ENCODE measurements around the gene LRMDA. TPM values are rescaled to one million over a fixed set of nuclear protein-coding genes. Genes with fewer than 3 reads are reported as not detected.

LRMDA gene
- total RNA-seq, 2 donors from 2014 or later, result 12.2 to 25.4 TPM

DNA sequence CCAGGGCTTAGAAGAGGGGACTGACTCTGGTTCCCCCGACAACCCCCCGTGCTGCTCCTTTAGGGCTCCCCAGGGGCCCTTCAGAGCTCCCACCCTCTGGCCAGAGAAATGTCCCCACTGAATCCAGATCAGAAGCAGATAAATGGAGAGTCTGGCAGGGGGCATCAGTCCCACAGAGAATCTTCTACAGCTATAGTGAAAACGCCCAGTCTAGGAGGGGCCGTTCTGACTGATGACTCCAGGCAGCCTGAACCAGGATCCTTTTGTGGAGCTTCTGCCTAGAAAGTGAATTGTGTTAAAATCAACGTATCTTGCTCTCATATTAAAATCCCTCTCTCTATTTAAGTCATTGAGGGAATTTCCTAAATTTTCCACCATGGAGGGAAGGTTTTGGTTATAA, 471.4 kb downstream of the LRMDA start:
- TF ChIP-seq, protein P1, sequence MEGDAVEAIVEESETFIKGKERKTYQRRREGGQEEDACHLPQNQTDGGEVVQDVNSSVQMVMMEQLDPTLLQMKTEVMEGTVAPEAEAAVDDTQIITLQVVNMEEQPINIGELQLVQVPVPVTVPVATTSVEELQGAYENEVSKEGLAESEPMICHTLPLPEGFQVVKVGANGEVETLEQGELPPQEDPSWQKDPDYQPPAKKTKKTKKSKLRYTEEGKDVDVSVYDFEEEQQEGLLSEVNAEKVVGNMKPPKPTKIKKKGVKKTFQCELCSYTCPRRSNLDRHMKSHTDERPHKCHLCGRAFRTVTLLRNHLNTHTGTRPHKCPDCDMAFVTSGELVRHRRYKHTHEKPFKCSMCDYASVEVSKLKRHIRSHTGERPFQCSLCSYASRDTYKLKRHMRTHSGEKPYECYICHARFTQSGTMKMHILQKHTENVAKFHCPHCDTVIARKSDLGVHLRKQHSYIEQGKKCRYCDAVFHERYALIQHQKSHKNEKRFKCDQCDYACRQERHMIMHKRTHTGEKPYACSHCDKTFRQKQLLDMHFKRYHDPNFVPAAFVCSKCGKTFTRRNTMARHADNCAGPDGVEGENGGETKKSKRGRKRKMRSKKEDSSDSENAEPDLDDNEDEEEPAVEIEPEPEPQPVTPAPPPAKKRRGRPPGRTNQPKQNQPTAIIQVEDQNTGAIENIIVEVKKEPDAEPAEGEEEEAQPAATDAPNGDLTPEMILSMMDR (IDR thresholded peaks at IDR 0.05), result no peak
- TF ChIP-seq POLR2A (IDR thresholded peaks at IDR 0.05), result no peak
- no peak for DNase-seq

DNA sequence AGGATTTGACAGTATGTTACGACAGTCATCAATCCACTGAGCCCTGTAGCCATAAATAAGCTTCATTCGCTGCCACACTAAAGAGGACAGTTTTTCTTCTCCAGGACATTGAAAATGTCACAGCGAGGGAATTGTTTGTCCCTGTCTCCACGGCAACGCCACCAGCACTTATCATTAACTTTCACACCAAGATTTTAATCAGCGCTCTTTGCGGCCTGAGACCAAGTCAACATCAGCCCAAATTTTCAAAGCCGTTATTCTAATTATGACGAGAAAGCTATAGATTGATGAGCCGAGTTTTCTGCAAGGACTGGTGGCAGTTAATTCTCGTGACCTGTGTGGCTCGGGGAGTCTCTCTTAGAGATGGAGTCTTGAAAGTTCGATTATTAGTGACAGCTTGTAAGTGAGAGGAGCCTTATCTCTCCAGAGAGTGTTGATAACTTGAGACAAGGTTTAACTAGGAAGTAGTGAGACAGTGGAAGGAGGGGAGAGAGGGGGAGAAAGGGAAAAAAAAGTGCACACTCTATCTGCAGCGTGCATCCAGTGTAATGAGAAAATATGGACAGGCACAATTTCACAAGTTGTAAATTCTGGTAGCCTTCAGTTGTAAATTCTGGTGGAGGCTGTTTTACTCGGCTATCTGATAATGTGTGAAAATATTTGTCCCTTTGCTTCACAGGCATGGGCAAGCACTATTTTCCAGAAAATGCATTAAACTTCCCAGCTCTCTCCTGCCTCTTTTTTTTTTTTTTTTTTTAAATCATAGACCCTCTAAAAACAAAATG, 473.3 kb downstream of the LRMDA start:
- intact Hi-C loops (cut with DNase I), result no loop called here
- no peak for TF ChIP-seq POLR2A (IDR thresholded peaks at IDR 0.05)
- TF ChIP-seq, protein P1 (IDR thresholded peaks at IDR 0.05), result no peak

More for the DNA sequence above, 471.4 kb downstream of the LRMDA start:
- intact Hi-C loops (cut with DNase I), result no loop called here
- H3K36me3 ChIP-seq (replicated peaks in 1 of 2; ENCODE audit: insufficient read depth in 1 of 2, low read depth in 2 of 2), result no peaks in the 10 kb centered on the region
- H3K4me3 ChIP-seq, result no peak overlapping the region
- H3K9me3 ChIP-seq, result no peaks in the 10 kb centered on the region
- WGBS, 2 donors, result 97 to 100% methylated on average over 5 of the region's 5 CpGs
- H3K27me3 ChIP-seq, result no peaks in the 10 kb centered on the region
- no peak overlapping the region for H3K27ac ChIP-seq
- peaks cover 10% of the 10 kb centered on the region for H3K4me1 ChIP-seq
- ATAC-seq, result no peak

DNA sequence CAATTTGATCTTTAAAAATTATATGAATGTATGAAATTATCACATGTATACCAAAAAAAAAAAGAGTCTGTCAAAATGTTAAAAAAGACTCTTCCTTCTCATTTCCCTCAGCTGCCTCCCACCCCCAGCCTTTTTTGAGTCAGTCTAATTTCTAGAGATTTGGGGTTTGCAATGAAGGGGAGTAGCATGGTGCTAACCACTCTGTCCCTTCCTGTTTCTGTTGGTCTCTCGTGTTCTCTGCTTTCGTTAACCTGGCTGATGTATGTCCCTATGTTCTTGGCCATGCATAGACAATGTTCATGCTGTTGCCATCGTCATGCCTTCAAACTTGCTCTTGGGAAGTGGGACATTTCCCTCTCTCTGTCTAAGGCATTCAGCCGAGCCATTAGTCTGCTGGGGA, 474.1 kb downstream of the LRMDA start:
- H3K27me3 ChIP-seq, result no peaks in the 10 kb centered on the region
- no peak for ATAC-seq
- peaks cover 10% of the 10 kb centered on the region for H3K4me1 ChIP-seq
- 89 to 93% methylated on average over 4 of the region's 4 CpGs for WGBS, 2 donors
- TF ChIP-seq POLR2A (IDR thresholded peaks at IDR 0.05), result no peak
- TF ChIP-seq, protein P1 (IDR thresholded peaks at IDR 0.05), result no peak
- no peaks in the 10 kb centered on the region for H3K36me3 ChIP-seq (replicated peaks in 1 of 2; ENCODE audit: insufficient read depth in 1 of 2, low read depth in 2 of 2)
- intact Hi-C loops (cut with DNase I), result no loop called here
- H3K27ac ChIP-seq, result no peak overlapping the region
- no peak overlapping the region for H3K4me3 ChIP-seq
- H3K9me3 ChIP-seq, result no peaks in the 10 kb centered on the region
- no peak for DNase-seq

More for the DNA sequence above, 473.3 kb downstream of the LRMDA start:
- no peaks in the 10 kb centered on the region for H3K27me3 ChIP-seq
- 21 to 31% methylated on average over 15 of the region's 15 CpGs for WGBS, 2 donors
- ATAC-seq (peak; percentile 65), DNase-seq (peak; percentile 17 to 43 (median 24))
- H3K36me3 ChIP-seq (replicated peaks in 1 of 2; ENCODE audit: insufficient read depth in 1 of 2, low read depth in 2 of 2), result no peaks in the 10 kb centered on the region
- H3K27ac ChIP-seq, result no peak overlapping the region
- H3K4me1 ChIP-seq, result peaks cover 10% of the 10 kb centered on the region
- H3K9me3 ChIP-seq, result no peaks in the 10 kb centered on the region
- no peak overlapping the region for H3K4me3 ChIP-seq

DNA sequence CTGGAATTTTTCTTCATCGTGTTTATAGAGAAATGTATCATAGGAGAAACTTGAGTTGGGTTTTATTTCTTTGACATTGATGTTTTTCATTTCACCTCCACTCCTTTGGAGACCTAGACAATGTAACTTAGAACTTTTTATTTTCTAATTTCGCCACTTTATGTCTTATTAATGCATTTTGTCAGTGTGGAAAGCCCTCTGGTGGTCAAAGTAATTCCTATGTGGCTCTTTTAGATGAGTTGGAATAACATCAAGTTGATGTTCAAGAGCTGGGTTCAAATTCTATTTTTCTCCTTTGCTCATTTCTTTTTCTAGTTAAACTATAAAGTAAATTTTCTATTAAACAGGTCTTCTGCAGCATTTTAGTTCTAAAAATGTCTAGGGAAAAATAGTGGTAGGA, 478.6 kb downstream of the LRMDA start:
- Histone ChIP-seq H3K27ac (no peak overlapping the region), H3K4me3 (no peak overlapping the region), H3K4me1 (no peaks in the 10 kb centered on the region), H3K9me3 (no peaks in the 10 kb centered on the region), H3K27me3 (no peaks in the 10 kb centered on the region), H3K36me3 (replicated peaks in 1 of 2; ENCODE audit: insufficient read depth in 1 of 2, low read depth in 2 of 2) (no peaks in the 10 kb centered on the region)
- TF ChIP-seq, protein P1 (IDR thresholded peaks at IDR 0.05), result peak in 6 of 7 experiments; percentile 54 to 75 (median 70)
- no peak for TF ChIP-seq POLR2A (IDR thresholded peaks at IDR 0.05)
- 39 to 57% methylated on average over 2 of the region's 2 CpGs for WGBS, 2 donors
- ATAC-seq (no peak), DNase-seq (peak in 1 of 4 donors; percentile 27)
- intact Hi-C loops (cut with DNase I), result loop anchor here (10.0 kb wide), 1 partner anchor 495 kb away; no protein-coding TSS in a partner anchor

All from body of pancreas (tissue), 4 donors.